ENCODE data around the gene COPS4. TPM values are rescaled to one million over a fixed set of nuclear protein-coding genes. Genes with fewer than 3 reads are reported as not detected.

COPS4 gene
- polyA plus RNA-seq, 1 donor (not counting 4 experiments of a cell fraction or from before 2014, with no cell fraction given) = 50.2 TPM

- Histone ChIP-seq H2AFZ (ENCODE audit: control insufficient read depth, low read length) (peak overlapping the region; percentile 99), H3K36me3 (ENCODE audit: control insufficient read depth in 2 of 2, extremely low read depth in 1 of 2, insufficient read depth in 2 of 2, low read length in 2 of 2) (no peaks in the 10 kb centered on the region), H3K79me2 (ENCODE audit: control insufficient read depth, insufficient read depth, low read length) (no peaks in the 10 kb centered on the region), H3K4me1 (ENCODE audit: control insufficient read depth, extremely low read depth, insufficient read depth, low read length) (peaks cover 13% of the 10 kb centered on the region), H4K20me1 (ENCODE audit: control insufficient read depth, extremely low read depth, insufficient read depth, low read length) (no peaks in the 10 kb centered on the region), H3K9me3 (ENCODE audit: control insufficient read depth, low read depth, low read length) (no peaks in the 10 kb centered on the region), H3K27me3 (ENCODE audit: control insufficient read depth, extremely low read depth, insufficient read depth, low read length) (no peaks in the 10 kb centered on the region), H3K27ac (ENCODE audit: control insufficient read depth, insufficient read depth, low read length) (peak overlapping the region; percentile 84), H3K9ac (ENCODE audit: control insufficient read depth, extremely low read depth, insufficient read depth, low read length) (peak overlapping the region; percentile 80), H3K4me3 (ENCODE audit: control insufficient read depth in 2 of 3, extremely low read depth in 1 of 3, insufficient read depth in 2 of 3, low read depth in 1 of 3, low read length in 3 of 3) (peak overlapping the region; percentile 40 to 79 (median 70)), H3K9me1 (ENCODE audit: control insufficient read depth, extremely low read depth, insufficient read depth, low read length) (no peaks in the 10 kb centered on the region), H3K4me2 (ENCODE audit: control insufficient read depth, extremely low read depth, insufficient read depth, low read depth, low read length) (peak overlapping the region; percentile 97)
- no peak for DNase-seq (ENCODE audit: low read depth, low spot score)
- no peak for FAIRE-seq
- TF ChIP-seq, protein P1, sequence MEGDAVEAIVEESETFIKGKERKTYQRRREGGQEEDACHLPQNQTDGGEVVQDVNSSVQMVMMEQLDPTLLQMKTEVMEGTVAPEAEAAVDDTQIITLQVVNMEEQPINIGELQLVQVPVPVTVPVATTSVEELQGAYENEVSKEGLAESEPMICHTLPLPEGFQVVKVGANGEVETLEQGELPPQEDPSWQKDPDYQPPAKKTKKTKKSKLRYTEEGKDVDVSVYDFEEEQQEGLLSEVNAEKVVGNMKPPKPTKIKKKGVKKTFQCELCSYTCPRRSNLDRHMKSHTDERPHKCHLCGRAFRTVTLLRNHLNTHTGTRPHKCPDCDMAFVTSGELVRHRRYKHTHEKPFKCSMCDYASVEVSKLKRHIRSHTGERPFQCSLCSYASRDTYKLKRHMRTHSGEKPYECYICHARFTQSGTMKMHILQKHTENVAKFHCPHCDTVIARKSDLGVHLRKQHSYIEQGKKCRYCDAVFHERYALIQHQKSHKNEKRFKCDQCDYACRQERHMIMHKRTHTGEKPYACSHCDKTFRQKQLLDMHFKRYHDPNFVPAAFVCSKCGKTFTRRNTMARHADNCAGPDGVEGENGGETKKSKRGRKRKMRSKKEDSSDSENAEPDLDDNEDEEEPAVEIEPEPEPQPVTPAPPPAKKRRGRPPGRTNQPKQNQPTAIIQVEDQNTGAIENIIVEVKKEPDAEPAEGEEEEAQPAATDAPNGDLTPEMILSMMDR (optimal IDR thresholded peaks at IDR 0.05 in 1 of 3, IDR thresholded peaks at IDR 0.05 in 1 of 3, conservative IDR thresholded peaks at IDR 0.05 in 1 of 3; ENCODE audit: extremely low read depth in 1 of 3, insufficient read depth in 2 of 3, low read length in 3 of 3) = no peak
- TF ChIP-seq EZH2 (IDR thresholded peaks at IDR 0.05; ENCODE audit: low read length) = no peak
- dilution Hi-C loops (cut with MboI; ENCODE audit: extremely low pct_ligation_motif_present, low sequenced_read_pairs) = no loop called here
Observed at GRCh38 chr4:83109480-83110222, 74.7 kb downstream of the COPS4 start.

DNA sequence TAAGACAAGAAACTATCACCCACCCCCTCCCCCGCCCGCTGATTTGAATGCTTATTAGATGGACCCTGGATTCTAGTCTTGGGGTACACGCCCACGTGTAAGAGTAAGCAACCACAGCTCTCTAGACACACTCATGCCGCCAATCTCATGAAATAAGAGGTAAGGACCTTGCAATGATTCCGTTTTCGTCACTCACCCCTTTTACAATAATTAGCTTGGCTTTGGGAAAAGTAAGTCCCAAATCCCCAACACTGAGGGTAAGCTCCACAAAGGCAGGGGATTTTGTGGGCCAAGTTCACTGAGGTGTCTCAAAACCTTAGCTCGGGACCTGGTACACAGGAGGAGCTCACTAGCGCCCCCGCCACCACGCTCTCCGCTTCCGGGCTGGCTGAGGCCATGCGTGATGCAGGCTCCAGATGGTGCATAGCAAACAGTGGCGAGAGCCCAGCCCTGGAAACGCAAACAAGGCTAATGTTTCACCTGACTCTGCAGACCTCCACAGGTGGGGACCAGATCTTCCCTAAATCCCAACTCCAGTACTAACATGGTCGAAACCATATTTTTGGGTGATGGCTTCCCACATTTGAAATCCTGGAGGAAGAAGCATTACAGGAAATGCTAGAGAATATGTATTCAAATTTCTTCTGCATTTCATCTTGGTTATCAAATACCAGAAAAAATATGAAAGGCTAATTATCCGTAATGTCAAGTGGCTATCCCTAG lies 75.4 kb downstream of the COPS4 start:
- peak overlapping the region; percentile 80 for H3K9ac ChIP-seq (ENCODE audit: control insufficient read depth, extremely low read depth, insufficient read depth, low read length)
- DNase-seq (ENCODE audit: low read depth, low spot score) (no peak), FAIRE-seq (peak; percentile 78)
- no peaks in the 10 kb centered on the region for H4K20me1 ChIP-seq (ENCODE audit: control insufficient read depth, extremely low read depth, insufficient read depth, low read length)
- H3K9me3 ChIP-seq (ENCODE audit: control insufficient read depth, low read depth, low read length) = no peaks in the 10 kb centered on the region
- peak overlapping the region; percentile 99 for H2AFZ ChIP-seq (ENCODE audit: control insufficient read depth, low read length)
- H3K4me2 ChIP-seq (ENCODE audit: control insufficient read depth, extremely low read depth, insufficient read depth, low read depth, low read length) = peak overlapping the region; percentile 97
- peak overlapping the region; percentile 40 to 79 (median 70) for H3K4me3 ChIP-seq (ENCODE audit: control insufficient read depth in 2 of 3, extremely low read depth in 1 of 3, insufficient read depth in 2 of 3, low read depth in 1 of 3, low read length in 3 of 3)
- H3K27me3 ChIP-seq (ENCODE audit: control insufficient read depth, extremely low read depth, insufficient read depth, low read length) = no peaks in the 10 kb centered on the region
- no peaks in the 10 kb centered on the region for H3K9me1 ChIP-seq (ENCODE audit: control insufficient read depth, extremely low read depth, insufficient read depth, low read length)
- H3K36me3 ChIP-seq (ENCODE audit: control insufficient read depth in 2 of 2, extremely low read depth in 1 of 2, insufficient read depth in 2 of 2, low read length in 2 of 2) = no peaks in the 10 kb centered on the region
- H3K79me2 ChIP-seq (ENCODE audit: control insufficient read depth, insufficient read depth, low read length) = no peaks in the 10 kb centered on the region
- TF ChIP-seq, protein P1 (optimal IDR thresholded peaks at IDR 0.05 in 1 of 3, IDR thresholded peaks at IDR 0.05 in 1 of 3, conservative IDR thresholded peaks at IDR 0.05 in 1 of 3; ENCODE audit: extremely low read depth in 1 of 3, insufficient read depth in 2 of 3, low read length in 3 of 3) = peak; percentile 90 to 91 (median 90)
- TF ChIP-seq EZH2 (IDR thresholded peaks at IDR 0.05; ENCODE audit: low read length) = no peak
- peaks cover 21% of the 10 kb centered on the region for H3K4me1 ChIP-seq (ENCODE audit: control insufficient read depth, extremely low read depth, insufficient read depth, low read length)
- H3K27ac ChIP-seq (ENCODE audit: control insufficient read depth, insufficient read depth, low read length) = peak overlapping the region; percentile 84
- dilution Hi-C loops (cut with MboI; ENCODE audit: extremely low pct_ligation_motif_present, low sequenced_read_pairs) = no loop called here
